H1 (cell line): ENCODE measurements around the gene SH3RF3.

ENCODE experiments used
- ATF3 ChIP-seq: IDR thresholded peaks from 2 replicates; pipeline ENCODE4 v1.6.1; 2011; ENCODE audit warnings: low read depth, mild to moderate bottlenecking, low read length; ENCODE audit not compliant: insufficient read depth
- BCL11A ChIP-seq, 2 experiments: IDR thresholded peaks; one replicate each; pipeline ENCODE4 v1.6.1; 2011; ENCODE audit warnings: low read depth in 2 of 2, low read length in 2 of 2, mild to moderate bottlenecking in 2 of 2
- BRCA1 ChIP-seq: IDR thresholded peaks from 2 replicates; pipeline ENCODE4 v1.6.1; 2012; ENCODE audit warnings: low read depth, low read length, improper control_type of control experiment
- EP300 ChIP-seq, 2 experiments: IDR thresholded peaks; 1 replicate in 1 of 2; 2 replicates in 1 of 2; pipeline ENCODE4 v1.6.1; 2011 to 2012; ENCODE audit warnings: low read depth in 2 of 2, low read length in 2 of 2, mild to moderate bottlenecking in 2 of 2, borderline replicate concordance in 1 of 2, inconsistent platforms in 1 of 2, moderate library complexity in 1 of 2
- HDAC2 ChIP-seq, 2 experiments: fragments of 300-600 bp in 1 of 2; sonication (generic) in 1 of 2; IDR thresholded peaks; 2 replicates each; pipeline ENCODE4 v1.6.1; 2011 to 2012; ENCODE audit warnings: low read depth in 2 of 2, low read length in 2 of 2, mild to moderate bottlenecking in 2 of 2, moderate library complexity in 2 of 2, borderline replicate concordance in 1 of 2, inconsistent platforms in 1 of 2
- JUN ChIP-seq: IDR thresholded peaks from 2 replicates; pipeline ENCODE4 v1.6.1; 2011; ENCODE audit warnings: low read depth, mild to moderate bottlenecking, improper control_type of control experiment, low read length
- JUND ChIP-seq: IDR thresholded peaks from 2 replicates; pipeline ENCODE4 v1.6.1; 2011; ENCODE audit warnings: mild to moderate bottlenecking, improper control_type of control experiment, low read length
- PHF8 ChIP-seq: fragments of 200-600 bp; sonication (generic); conservative IDR thresholded peaks from 2 replicates; pipeline ENCODE4 v1.7.1; 2012; ENCODE audit warnings: low read depth, mild to moderate bottlenecking, inconsistent platforms, low read length, moderate library complexity
- RAD21 ChIP-seq, 2 experiments: IDR thresholded peaks in 1 of 2; conservative IDR thresholded peaks in 1 of 2; 2 replicates each; pipeline ENCODE4 v1.6.1; 2011; ENCODE audit warnings: low read depth in 2 of 2, low read length in 2 of 2, improper control_type of control experiment in 1 of 2, inconsistent platforms in 1 of 2, mild to moderate bottlenecking in 1 of 2, moderate library complexity in 1 of 2
- RFX5 ChIP-seq: IDR thresholded peaks from 2 replicates; pipeline ENCODE4 v1.6.1; 2011; ENCODE audit warnings: low read depth, low read length, improper control_type of control experiment, borderline replicate concordance
- USF2 ChIP-seq: IDR thresholded peaks from 2 replicates; pipeline ENCODE4 v1.6.1; 2011; ENCODE audit warnings: low read length, improper control_type of control experiment
- TF ChIP-seq, protein P1 (sequence below), 3 experiments: IDR thresholded peaks; 1 replicate in 2 of 3; 2 replicates in 1 of 3; pipeline versions ENCODE4 v1.5.1 to v1.6.1; 2011; ENCODE audit warnings: low read length in 3 of 3, mild to moderate bottlenecking in 3 of 3, inconsistent platforms in 2 of 3, low read depth in 1 of 3, moderate library complexity in 1 of 3; ENCODE audit not compliant: insufficient read depth in 1 of 3; ENCODE audit errors: control extremely low read depth in 1 of 3
- TF ChIP-seq, protein P2 (sequence below): IDR thresholded peaks from 2 replicates; pipeline ENCODE4 v1.6.1; 2012; ENCODE audit warnings: low read length, inconsistent platforms

DNA sequence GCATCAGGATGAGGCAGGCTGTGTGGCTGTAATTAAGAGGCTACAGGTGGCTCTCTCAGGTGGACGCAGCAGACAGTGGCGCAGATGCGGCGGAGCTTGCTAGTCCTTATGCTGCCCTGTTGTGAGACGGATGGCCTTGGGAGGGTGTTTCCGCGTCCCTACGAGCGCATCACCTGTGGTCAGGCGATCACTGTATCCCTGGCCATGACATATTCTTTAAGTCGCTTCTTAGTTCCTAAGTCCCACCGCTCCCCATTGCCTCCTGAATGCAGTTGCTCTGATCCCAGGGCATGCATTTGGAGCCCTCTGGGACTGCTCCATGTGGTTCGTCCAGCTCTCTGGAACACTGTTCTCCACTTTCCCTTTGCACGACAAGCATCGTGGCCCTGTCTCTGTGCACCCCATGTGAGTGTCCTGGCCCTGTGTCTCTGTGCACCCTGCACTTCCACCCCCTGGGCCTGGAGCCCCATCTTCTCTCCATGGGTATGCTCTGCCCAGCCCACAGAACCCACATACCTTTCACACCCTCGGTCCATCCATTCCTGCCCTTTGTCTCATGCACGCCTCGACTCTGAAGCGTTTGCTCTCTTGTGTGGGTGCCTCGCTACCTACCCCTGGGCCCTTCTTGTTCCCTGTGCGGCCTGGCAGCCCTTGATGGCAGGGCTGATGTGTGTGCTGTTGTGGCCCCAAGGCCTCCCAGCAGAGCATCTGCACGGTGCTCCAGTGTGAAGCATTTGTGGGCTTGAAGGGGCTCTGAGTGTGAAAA is 74.4 kb downstream of the SH3RF3 start:
- TF ChIP-seq RAD21 (IDR thresholded peaks at IDR 0.05 in 1 of 2, conservative IDR thresholded peaks at IDR 0.05 in 1 of 2; ENCODE audit: low read depth in 2 of 2, low read length in 2 of 2) (no peak), USF2 (no peak), PHF8 (no peak), BRCA1 (no peak), EP300 (IDR thresholded peaks at IDR 0.05; ENCODE audit: borderline replicate concordance in 1 of 2, low read depth in 2 of 2, low read length in 2 of 2) (no peak), BCL11A (IDR thresholded peaks at IDR 0.05; ENCODE audit: low read depth in 2 of 2, low read length in 2 of 2) (no peak), RFX5 (no peak), JUN (no peak), HDAC2 (IDR thresholded peaks at IDR 0.05; ENCODE audit: borderline replicate concordance in 1 of 2, low read depth in 2 of 2, low read length in 2 of 2) (no peak), JUND (no peak), ATF3 (no peak)
- TF ChIP-seq, protein P1, sequence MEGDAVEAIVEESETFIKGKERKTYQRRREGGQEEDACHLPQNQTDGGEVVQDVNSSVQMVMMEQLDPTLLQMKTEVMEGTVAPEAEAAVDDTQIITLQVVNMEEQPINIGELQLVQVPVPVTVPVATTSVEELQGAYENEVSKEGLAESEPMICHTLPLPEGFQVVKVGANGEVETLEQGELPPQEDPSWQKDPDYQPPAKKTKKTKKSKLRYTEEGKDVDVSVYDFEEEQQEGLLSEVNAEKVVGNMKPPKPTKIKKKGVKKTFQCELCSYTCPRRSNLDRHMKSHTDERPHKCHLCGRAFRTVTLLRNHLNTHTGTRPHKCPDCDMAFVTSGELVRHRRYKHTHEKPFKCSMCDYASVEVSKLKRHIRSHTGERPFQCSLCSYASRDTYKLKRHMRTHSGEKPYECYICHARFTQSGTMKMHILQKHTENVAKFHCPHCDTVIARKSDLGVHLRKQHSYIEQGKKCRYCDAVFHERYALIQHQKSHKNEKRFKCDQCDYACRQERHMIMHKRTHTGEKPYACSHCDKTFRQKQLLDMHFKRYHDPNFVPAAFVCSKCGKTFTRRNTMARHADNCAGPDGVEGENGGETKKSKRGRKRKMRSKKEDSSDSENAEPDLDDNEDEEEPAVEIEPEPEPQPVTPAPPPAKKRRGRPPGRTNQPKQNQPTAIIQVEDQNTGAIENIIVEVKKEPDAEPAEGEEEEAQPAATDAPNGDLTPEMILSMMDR (IDR thresholded peaks at IDR 0.05; ENCODE audit: control extremely low read depth in 1 of 3, insufficient read depth in 1 of 3, low read depth in 1 of 3, low read length in 3 of 3): no peak
- TF ChIP-seq, protein P2, sequence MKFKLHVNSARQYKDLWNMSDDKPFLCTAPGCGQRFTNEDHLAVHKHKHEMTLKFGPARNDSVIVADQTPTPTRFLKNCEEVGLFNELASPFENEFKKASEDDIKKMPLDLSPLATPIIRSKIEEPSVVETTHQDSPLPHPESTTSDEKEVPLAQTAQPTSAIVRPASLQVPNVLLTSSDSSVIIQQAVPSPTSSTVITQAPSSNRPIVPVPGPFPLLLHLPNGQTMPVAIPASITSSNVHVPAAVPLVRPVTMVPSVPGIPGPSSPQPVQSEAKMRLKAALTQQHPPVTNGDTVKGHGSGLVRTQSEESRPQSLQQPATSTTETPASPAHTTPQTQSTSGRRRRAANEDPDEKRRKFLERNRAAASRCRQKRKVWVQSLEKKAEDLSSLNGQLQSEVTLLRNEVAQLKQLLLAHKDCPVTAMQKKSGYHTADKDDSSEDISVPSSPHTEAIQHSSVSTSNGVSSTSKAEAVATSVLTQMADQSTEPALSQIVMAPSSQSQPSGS: no peak
